ENCODE measurements around the gene ASTN2. TPM values are rescaled to one million over a fixed set of nuclear protein-coding genes. Genes with fewer than 3 reads are reported as not detected.

Gene ASTN2
- total and polyA plus RNA-seq, 9 of the 15 experiments (the other 6 are each of a cell fraction or from before 2014, with no cell fraction given) = 0.56 to 3.5 (median 1.9) TPM

GRCh38 chr9:116716438-116716837, 698.4 kb downstream of the ASTN2 start (continued):
- TF ChIP-seq ZNF175 (CRISPR knock-in tag; IDR thresholded peaks at IDR 0.05; ENCODE audit: low read depth) (no peak), IRF1 (CRISPR knock-in tag; IDR thresholded peaks at IDR 0.05; ENCODE audit: borderline replicate concordance) (no peak), MLX (CRISPR knock-in tag; conservative IDR thresholded peaks at IDR 0.05) (no peak), ZSCAN29 (IDR thresholded peaks at IDR 0.05) (no peak), KDM2B (CRISPR knock-in tag; IDR thresholded peaks at IDR 0.05) (no peak), EWSR1 (IDR thresholded peaks at IDR 0.05; ENCODE audit: borderline replicate concordance, low read depth, partially characterized antibody) (no peak), CHD7 (IDR thresholded peaks at IDR 0.05; ENCODE audit: low read depth, low read length) (no peak)

All from K562 (cell line).